OCI-LY7 (cell line): Measurements from ENCODE around the gene CNR1. TPM values are rescaled to one million over a fixed set of nuclear protein-coding genes. Genes with fewer than 3 reads are reported as not detected.

Experiments used
- BruUV-seq: library from RNA; stranded (reverse); fragments of 400-500 nt; replicated peaks from 2 replicates; lab custom pipeline; 2021; lab: Mats Ljungman, UMichigan
- CTCF ChIA-PET: fragments of 300-600 bp; sonication (Branson Sonifier 250); formaldehyde crosslinking; loops from one replicate; lab custom pipeline; 2022; ENCODE audit warnings: antibody characterized with exemption; ENCODE audit not compliant: unreplicated experiment; lab: Charles Lee
- POLR2A ChIA-PET: fragments of 300-600 bp; sonication (Branson Sonifier 250); formaldehyde crosslinking; loops from one replicate; lab custom pipeline; 2022; ENCODE audit warnings: antibody characterized with exemption; lab: Charles Lee
- DNase-seq: peaks from one replicate; pipeline ENCODE4 v3.0.0-alpha.2; 2015; ENCODE audit warnings: low spot score
- H2AFZ ChIP-seq: fragments of 200-600 bp; sonication (generic), shearing (Covaris generic); 2 replicates; pipeline ENCODE4 v1.6.1; 2014; ENCODE audit warnings: mild to moderate bottlenecking, antibody characterized with exemption, low read length, moderate library complexity
- H3K27ac ChIP-seq: fragments of 200-600 bp; sonication (generic); 2 replicates; pipeline ENCODE4 v1.5.1; 2014; ENCODE audit warnings: mixed run types, low read depth, mild to moderate bottlenecking, moderate library complexity, low read length, inconsistent platforms; ENCODE audit not compliant: poor library complexity, severe bottlenecking
- H3K36me3 ChIP-seq: fragments of 200-600 bp; sonication (generic); 2 replicates; pipeline ENCODE4 v1.6.1; 2014; ENCODE audit warnings: mild to moderate bottlenecking, antibody characterized with exemption, low read length, moderate library complexity, mixed read lengths; ENCODE audit not compliant: insufficient read depth
- H3K4me1 ChIP-seq: fragments of 200-600 bp; sonication (generic); 2 replicates; pipeline ENCODE4 v1.5.1; 2014; ENCODE audit warnings: mild to moderate bottlenecking, low read length; ENCODE audit not compliant: insufficient read depth, poor library complexity, severe bottlenecking
- H3K4me2 ChIP-seq: fragments of 200-600 bp; sonication (generic); 2 replicates; pipeline ENCODE4 v1.6.1; 2014; ENCODE audit warnings: mild to moderate bottlenecking, low read length
- H3K4me3 ChIP-seq: fragments of 200-600 bp; sonication (generic); 2 replicates; pipeline ENCODE4 v1.5.1; 2014; ENCODE audit warnings: mild to moderate bottlenecking, low read depth, low read length; ENCODE audit not compliant: poor library complexity, severe bottlenecking
- H3K79me2 ChIP-seq: fragments of 200-600 bp; sonication (generic); 2 replicates; pipeline ENCODE4 v1.6.1; 2016; ENCODE audit warnings: low read depth, mild to moderate bottlenecking, low read length, moderate library complexity, mixed read lengths; ENCODE audit not compliant: insufficient read depth
- H3K9me2 ChIP-seq: fragments of 200-600 bp; sonication (generic); 2 replicates; pipeline ENCODE4 v1.6.1; 2016; ENCODE audit warnings: mild to moderate bottlenecking, low read length, mixed read lengths; ENCODE audit not compliant: insufficient read depth
- H3K9me3 ChIP-seq: fragments of 200-600 bp; sonication (generic); 2 replicates; pipeline ENCODE4 v1.6.1; 2014; ENCODE audit warnings: mild to moderate bottlenecking, mixed run types, low read length, mixed read lengths
- H4K20me1 ChIP-seq: fragments of 200-600 bp; sonication (generic); 2 replicates; pipeline ENCODE4 v1.6.1; 2014; ENCODE audit warnings: mild to moderate bottlenecking, antibody characterized with exemption, low read length, moderate library complexity, mixed read lengths; ENCODE audit not compliant: insufficient read depth
- CTCF ChIP-seq: fragments of 200-600 bp; sonication (generic); conservative IDR thresholded peaks from 2 replicates; pipeline ENCODE4 v1.5.1; 2014; ENCODE audit warnings: mild to moderate bottlenecking, antibody characterized with exemption, low read length, moderate library complexity, mixed read lengths
- EZH2phosphoT487 ChIP-seq: fragments of 200-600 bp; sonication (generic); IDR thresholded peaks from 2 replicates; pipeline ENCODE4 v1.6.1; 2018; ENCODE audit warnings: low read depth, borderline replicate concordance, mild to moderate bottlenecking, mixed run types, antibody characterized with exemption, low read length, moderate library complexity, mixed read lengths
- intact Hi-C: fragments of 100-400 bp; cut with micrococcal nuclease; formaldehyde crosslinking; loops from one replicate; pipeline ENCODE4 v1.10.0; 2022; ENCODE audit not compliant: unreplicated experiment
- total RNA-seq, 2 experiments: library from RNA; depleted of rRNA in 1 of 2; stranded (reverse); fragments of >200 nt in 1 of 2; shearing (Covaris generic) in 1 of 2; gene quantifications; 2 replicates each; pipeline ENCODE4 v1.2.3, GENCODE V29; 2014 to 2022

The CNR1 gene
- total RNA-seq, 2 experiments from 2014 or later: 150 to 246 TPM

- Histone ChIP-seq H2AFZ (no peak overlapping the region), H3K4me3 (peak overlapping the region; percentile 74), H3K36me3 (peaks cover 44% of the 10 kb centered on the region), H3K79me2 (peaks cover 48% of the 10 kb centered on the region; the same call in 1 of the 2 replicates), H3K9me2 (no peaks in the 10 kb centered on the region), H3K27ac (peak overlapping the region; percentile 93), H3K4me1 (peaks cover 68% of the 10 kb centered on the region), H4K20me1 (no peaks in the 10 kb centered on the region), H3K9me3 (peaks cover 19% of the 10 kb centered on the region), H3K4me2 (peak overlapping the region; percentile 92)
- BruUV-seq: no TSS peak
- intact Hi-C loops: loop anchor here (1.0 to 10.0 kb wide), 5 partner anchors 12 to 1023 kb away; partner anchors contain the start of genes AKIRIN2, CNR1 and ZNF292
- no peak for TF ChIP-seq CTCF
- no peak for TF ChIP-seq EZH2phosphoT487
- ChIA-PET CTCF (no interaction called here), POLR2A (interaction anchor here (0.6 to 1.9 kb wide), 10 partner anchors 9 to 785 kb away, joined by 3 to 10 read pairs (median 6); partner anchors contain the start of genes CNR1 and RNGTT)
- DNase-seq: peak; percentile 91
Measured at GRCh38 chr6:88177961-88178464, 11.9 kb upstream of the CNR1 start.

GRCh38 chr6:88174906-88175305 is 8.8 kb upstream of the CNR1 start:
- Histone ChIP-seq H4K20me1 (no peaks in the 10 kb centered on the region), H3K36me3 (peaks cover 41% of the 10 kb centered on the region), H3K9me2 (no peaks in the 10 kb centered on the region), H3K27ac (peak overlapping the region; percentile 23), H3K9me3 (no peaks in the 10 kb centered on the region), H3K4me2 (peak overlapping the region; percentile 92), H3K4me1 (peaks cover 53% of the 10 kb centered on the region), H2AFZ (no peak overlapping the region), H3K79me2 (peaks cover 50% of the 10 kb centered on the region; the same call in 1 of the 2 replicates), H3K4me3 (peak overlapping the region; percentile 25)
- ChIA-PET POLR2A (interaction anchor here (0.6 to 1.2 kb wide), 5 partner anchors 10 to 343 kb away, joined by 3 to 6 read pairs (median 3); no protein-coding TSS in a partner anchor), CTCF (no interaction called here)
- BruUV-seq: no TSS peak
- intact Hi-C loops: loop anchor here (5.0 to 10.0 kb wide), 2 partner anchors 473 to 1020 kb away; partner anchors contain the start of genes AKIRIN2 and ZNF292
- TF ChIP-seq EZH2phosphoT487: no peak
- TF ChIP-seq CTCF: no peak
- peak; percentile 70 for DNase-seq

- Histone ChIP-seq H3K9me3 (no peaks in the 10 kb centered on the region), H3K4me1 (peaks cover 51% of the 10 kb centered on the region), H2AFZ (no peak overlapping the region), H3K4me2 (no peak overlapping the region; the same call in 1 of the 2 replicates), H3K27ac (no peak overlapping the region), H3K9me2 (no peaks in the 10 kb centered on the region), H4K20me1 (no peaks in the 10 kb centered on the region), H3K79me2 (peaks cover 39% of the 10 kb centered on the region; the same call in 1 of the 2 replicates), H3K36me3 (peaks cover 29% of the 10 kb centered on the region), H3K4me3 (no peak overlapping the region)
- no peak for DNase-seq
- BruUV-seq: no TSS peak
- POLR2A ChIA-PET: interaction anchor here (0.6 to 1.6 kb wide), 5 partner anchors 11 to 605 kb away, joined by 3 read pairs; no protein-coding TSS in a partner anchor
- TF ChIP-seq EZH2phosphoT487: no peak
- TF ChIP-seq CTCF: no peak
- intact Hi-C loops: loop anchor here (10.0 kb wide), 1 partner anchor 1017 kb away; the partner anchor contains the start of gene ZNF292
- CTCF ChIA-PET: no interaction called here
Measured at GRCh38 chr6:88171312-88171711, 5.2 kb upstream of the CNR1 start.
